K562 (cell line): ENCODE measurements around the gene TAAR9. TPM values are rescaled to one million over a fixed set of nuclear protein-coding genes. Genes with fewer than 3 reads are reported as not detected.

Experiments
- ATAC-seq: fragments of 200-7000 bp; cut with Tn5 transposase; 3 replicates; pipeline ENCODE4 v1.9.1; 2020; ENCODE audit warnings: moderate library complexity
- BruUV-seq: library from RNA; stranded (reverse); fragments of 400-500 nt; replicated peaks from 2 replicates; lab custom pipeline; 2021; lab: Mats Ljungman, UMichigan
- CTCF ChIA-PET: fragments of 300-600 bp; formaldehyde crosslinking; extraction: SDS; loops from one replicate; lab custom pipeline; 2021; ENCODE audit warnings: low intra/inter-chr PET ratio; lab: Yijun Ruan, JAX
- POLR2A ChIA-PET: fragments of 300-600, 350-650 bp; sonication (Branson Sonifier 250); formaldehyde crosslinking; extraction: SDS; loops from one replicate; lab custom pipeline; 2021; ENCODE audit warnings: antibody characterized with exemption, inconsistent platforms; lab: Yijun Ruan, JAX
- DNase-seq, 4 experiments: peaks; one replicate each; pipeline versions ENCODE4 v3.0.0 to v3.0.0-alpha.2; 2011 to 2018; ENCODE audit warnings: low spot score in 3 of 4, mixed read lengths in 3 of 4; ENCODE audit errors: extremely low read depth in 1 of 4
- FAIRE-seq: peaks from 2 replicates; lab custom pipeline; 2011; peaks lifted over from hg19 to GRCh38; lab: Jason Lieb, UNC
- H2AFZ ChIP-seq: 2 replicates; pipeline ENCODE4 v1.6.0; 2011; ENCODE audit warnings: low read depth, low read length, control low read depth, inconsistent platforms
- H3K27ac ChIP-seq: fragments of 200-600 bp; 3 replicates; pipeline ENCODE4 v1.8.0; 2011; ENCODE audit warnings: low read depth, mild to moderate bottlenecking, control low read depth, inconsistent platforms, low read length, moderate library complexity, mixed read lengths; ENCODE audit errors: extremely low read depth
- H3K27me3 ChIP-seq, 2 experiments: fragments of 300-600 bp in 1 of 2; 2 replicates in 1 of 2; 3 replicates in 1 of 2; pipeline versions ENCODE4 v1.6.0 to v1.8.0; 2011; ENCODE audit warnings: inconsistent platforms in 2 of 2, low read length in 2 of 2, mild to moderate bottlenecking in 1 of 2, mixed read lengths in 1 of 2, moderate library complexity in 1 of 2; ENCODE audit not compliant: control insufficient read depth in 2 of 2, insufficient read depth in 2 of 2
- H3K36me3 ChIP-seq: fragments of 300-600 bp; 3 replicates; pipeline ENCODE4 v1.8.0; 2011; ENCODE audit warnings: mild to moderate bottlenecking, low read length, inconsistent platforms; ENCODE audit not compliant: control insufficient read depth, insufficient read depth
- H3K4me1 ChIP-seq, 2 experiments: fragments of 200-600 bp in 1 of 2; replicated peaks in 1 of 2; 2 replicates in 1 of 2; 3 replicates in 1 of 2; pipeline versions ENCODE4 v1.5.1 to v1.8.0; 2011; ENCODE audit warnings: inconsistent platforms in 2 of 2, low read length in 2 of 2, mild to moderate bottlenecking in 1 of 2, mixed read lengths in 1 of 2, moderate library complexity in 1 of 2; ENCODE audit not compliant: control insufficient read depth in 2 of 2, insufficient read depth in 2 of 2
- H3K4me2 ChIP-seq: 2 replicates; pipeline ENCODE4 v1.6.1; 2011; ENCODE audit warnings: low read length, control low read depth, inconsistent platforms, mixed read lengths; ENCODE audit not compliant: insufficient read depth
- H3K4me3 ChIP-seq: fragments of 200-600 bp; sonication (generic), shearing (Covaris generic); 2 replicates; pipeline ENCODE4 v1.5.1; 2016; ENCODE audit warnings: control low read depth, inconsistent platforms
- H3K79me2 ChIP-seq: fragments of 200-600 bp; 3 replicates; pipeline ENCODE4 v1.8.0; 2011; ENCODE audit warnings: low read length, inconsistent platforms; ENCODE audit not compliant: control insufficient read depth, insufficient read depth
- H3K9ac ChIP-seq, 2 experiments: 2 replicates each; pipeline versions ENCODE4 v1.6.0 to v1.6.1; 2011; ENCODE audit warnings: low read depth in 2 of 2, low read length in 2 of 2, control low read depth in 1 of 2, inconsistent platforms in 1 of 2, mild to moderate bottlenecking in 1 of 2, mixed read lengths in 1 of 2; ENCODE audit not compliant: insufficient read depth in 1 of 2
- H3K9me1 ChIP-seq: one replicate; pipeline ENCODE4 v1.6.0; 2011; ENCODE audit warnings: inconsistent platforms, mild to moderate bottlenecking, low read length, moderate library complexity; ENCODE audit not compliant: control insufficient read depth, insufficient read depth
- H3K9me3 ChIP-seq: replicated peaks from 2 replicates; pipeline ENCODE4 v1.5.1; 2011; ENCODE audit warnings: low read depth, low read length, inconsistent platforms; ENCODE audit not compliant: control insufficient read depth, insufficient read depth
- H4K20me1 ChIP-seq: replicated peaks from 2 replicates; pipeline ENCODE4 v1.6.1; 2011; ENCODE audit warnings: low read length, inconsistent platforms, mixed read lengths; ENCODE audit not compliant: control insufficient read depth, insufficient read depth
- EZH2 ChIP-seq: IDR thresholded peaks from 2 replicates; pipeline ENCODE4 v1.6.1; 2012; ENCODE audit warnings: low read depth, mild to moderate bottlenecking, inconsistent platforms, low read length, borderline replicate concordance
- KLF10 ChIP-seq: fragments of 250-450 bp; sonication (Bioruptor Pico); IDR thresholded peaks from 2 replicates; pipeline ENCODE4 v1.6.1; 2021; ENCODE audit warnings: matching md5 sums
- MCM7 ChIP-seq, 2 experiments: fragments of 450-650 bp; IDR thresholded peaks; 2 replicates each; pipeline ENCODE4 v1.6.1; 2016 to 2018
- MXI1 ChIP-seq: IDR thresholded peaks from 2 replicates; pipeline ENCODE4 v1.6.1; 2011; ENCODE audit warnings: low read depth, mild to moderate bottlenecking, improper control_type of control experiment, low read length
- NEUROD1 ChIP-seq: fragments of 150-350 bp; IDR thresholded peaks from 2 replicates; pipeline ENCODE4 v1.6.1; 2014; ENCODE audit warnings: borderline replicate concordance, low read length, low read depth; ENCODE audit not compliant: partially characterized antibody
- SMARCE1 ChIP-seq: fragments of 450-650 bp; IDR thresholded peaks from 2 replicates; pipeline ENCODE4 v1.7.1; 2016; ENCODE audit warnings: mild to moderate bottlenecking
- ZC3H4 ChIP-seq: sonication (generic); formaldehyde crosslinking; IDR thresholded peaks from 2 replicates; pipeline ENCODE4 v1.9.0; 2021; ENCODE audit warnings: missing genetic modification reagents, borderline replicate concordance
- WGBS: fragments of 100-300 bp; shearing (Covaris generic); methylation state at CpG from one replicate; pipeline ENCODE4 v1.1.6; 2016; ENCODE audit warnings: low coverage, mixed read lengths; ENCODE audit not compliant: insufficient coverage; ENCODE audit errors: missing lambda C conversion rate; 5-methylcytosine and 5-hydroxymethylcytosine counted together
- in situ Hi-C: fragments of 300-500 bp; cut with MboI; formaldehyde crosslinking; loops from 4 replicates; pipeline ENCODE4 v1.15.0; 2018; ENCODE audit warnings: inconsistent platforms, mixed read lengths
- intact Hi-C: fragments of 100-400 bp; cut with micrococcal nuclease; formaldehyde crosslinking; loops from 2 replicates; pipeline ENCODE4 v1.14.2; 2022
- polyA plus RNA-seq, 8 experiments: library from polyadenylated mRNA; depleted of rRNA in 4 of 8; stranded (reverse) in 5 of 8; unstranded in 3 of 8; fragments of >200 nt; fragmentation: Nextera tagmentation in 2 of 8; fragmentation: Illumina TruSeq in 1 of 8; extraction: Ambion mirVana in 2 of 8; extraction: Trizol in 1 of 8; gene quantifications; 2 replicates each; pipeline versions ENCODE4 v1.2.1 to v1.2.3, GENCODE V29; 2011 to 2014; ENCODE audit warnings: inconsistent platforms in 1 of 8, missing spikeins in 1 of 8
- total RNA-seq, 7 experiments: library from RNA; depleted of rRNA in 6 of 7; stranded (reverse); fragments of >200 nt in 6 of 7; fragmentation: Illumina TruSeq in 2 of 7; extraction: Trizol in 2 of 7; gene quantifications; 2 replicates each; pipeline versions ENCODE4 v1.2.1 to v1.2.3, GENCODE V29; 2011 to 2021; ENCODE audit warnings: low replicate concordance in 1 of 7
- TF ChIP-seq, protein P1 (sequence below), 2 experiments: fragments of 150-350 bp in 1 of 2; IDR thresholded peaks; 2 replicates each; pipeline ENCODE4 v1.6.1; 2012 to 2016; ENCODE audit warnings: low read depth in 2 of 2, low read length in 2 of 2, mild to moderate bottlenecking in 1 of 2, moderate library complexity in 1 of 2
- TF ChIP-seq, protein P2 (sequence below): fragments of 450-650 bp; conservative IDR thresholded peaks from 2 replicates; pipeline ENCODE4 v1.6.1; 2016; ENCODE audit warnings: missing genetic modification characterization, low read depth, mild to moderate bottlenecking, missing compliant biosample characterization, moderate library complexity
- TF ChIP-seq, protein P3 (sequence below): fragments of 250-450 bp; sonication (Bioruptor Pico); IDR thresholded peaks from 2 replicates; pipeline ENCODE4 v1.8.0; 2022; ENCODE audit warnings: inconsistent platforms, mild to moderate bottlenecking, moderate library complexity, borderline replicate concordance
- TF ChIP-seq, protein P4 (sequence below): sonication (generic); formaldehyde crosslinking; IDR thresholded peaks from 2 replicates; pipeline ENCODE4 v1.8.1; 2023; ENCODE audit warnings: mild to moderate bottlenecking, missing genetic modification reagents

The TAAR9 gene
- total and polyA plus RNA-seq, 9 of the 15 experiments (the other 6 are each of a cell fraction or from before 2014, with no cell fraction given), result not detected

DNA sequence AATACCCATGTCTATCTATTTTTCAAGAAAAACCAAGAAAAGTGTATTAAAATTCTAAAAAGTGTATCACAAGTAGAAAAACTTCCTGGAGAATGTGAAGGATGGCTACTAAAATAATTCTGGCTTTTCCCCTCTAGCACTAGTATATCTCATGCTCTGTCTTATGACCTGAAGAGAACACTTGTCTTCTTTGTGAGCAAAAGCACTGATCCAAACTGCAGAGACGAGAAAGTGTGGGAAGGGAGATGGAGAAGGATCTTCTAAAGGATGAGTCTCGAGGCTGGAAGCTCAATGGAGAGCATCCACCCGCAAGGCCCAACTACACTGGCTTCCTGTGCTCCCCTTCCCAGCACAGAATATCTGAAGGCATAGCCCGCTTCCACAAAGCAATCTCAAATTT, 48.7 kb upstream of the TAAR9 start (continued):
- TF ChIP-seq, protein P1, sequence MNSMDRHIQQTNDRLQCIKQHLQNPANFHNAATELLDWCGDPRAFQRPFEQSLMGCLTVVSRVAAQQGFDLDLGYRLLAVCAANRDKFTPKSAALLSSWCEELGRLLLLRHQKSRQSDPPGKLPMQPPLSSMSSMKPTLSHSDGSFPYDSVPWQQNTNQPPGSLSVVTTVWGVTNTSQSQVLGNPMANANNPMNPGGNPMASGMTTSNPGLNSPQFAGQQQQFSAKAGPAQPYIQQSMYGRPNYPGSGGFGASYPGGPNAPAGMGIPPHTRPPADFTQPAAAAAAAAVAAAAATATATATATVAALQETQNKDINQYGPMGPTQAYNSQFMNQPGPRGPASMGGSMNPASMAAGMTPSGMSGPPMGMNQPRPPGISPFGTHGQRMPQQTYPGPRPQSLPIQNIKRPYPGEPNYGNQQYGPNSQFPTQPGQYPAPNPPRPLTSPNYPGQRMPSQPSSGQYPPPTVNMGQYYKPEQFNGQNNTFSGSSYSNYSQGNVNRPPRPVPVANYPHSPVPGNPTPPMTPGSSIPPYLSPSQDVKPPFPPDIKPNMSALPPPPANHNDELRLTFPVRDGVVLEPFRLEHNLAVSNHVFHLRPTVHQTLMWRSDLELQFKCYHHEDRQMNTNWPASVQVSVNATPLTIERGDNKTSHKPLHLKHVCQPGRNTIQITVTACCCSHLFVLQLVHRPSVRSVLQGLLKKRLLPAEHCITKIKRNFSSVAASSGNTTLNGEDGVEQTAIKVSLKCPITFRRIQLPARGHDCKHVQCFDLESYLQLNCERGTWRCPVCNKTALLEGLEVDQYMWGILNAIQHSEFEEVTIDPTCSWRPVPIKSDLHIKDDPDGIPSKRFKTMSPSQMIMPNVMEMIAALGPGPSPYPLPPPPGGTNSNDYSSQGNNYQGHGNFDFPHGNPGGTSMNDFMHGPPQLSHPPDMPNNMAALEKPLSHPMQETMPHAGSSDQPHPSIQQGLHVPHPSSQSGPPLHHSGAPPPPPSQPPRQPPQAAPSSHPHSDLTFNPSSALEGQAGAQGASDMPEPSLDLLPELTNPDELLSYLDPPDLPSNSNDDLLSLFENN (IDR thresholded peaks at IDR 0.05; ENCODE audit: low read depth in 2 of 2, low read length in 2 of 2), result no peak

DNA sequence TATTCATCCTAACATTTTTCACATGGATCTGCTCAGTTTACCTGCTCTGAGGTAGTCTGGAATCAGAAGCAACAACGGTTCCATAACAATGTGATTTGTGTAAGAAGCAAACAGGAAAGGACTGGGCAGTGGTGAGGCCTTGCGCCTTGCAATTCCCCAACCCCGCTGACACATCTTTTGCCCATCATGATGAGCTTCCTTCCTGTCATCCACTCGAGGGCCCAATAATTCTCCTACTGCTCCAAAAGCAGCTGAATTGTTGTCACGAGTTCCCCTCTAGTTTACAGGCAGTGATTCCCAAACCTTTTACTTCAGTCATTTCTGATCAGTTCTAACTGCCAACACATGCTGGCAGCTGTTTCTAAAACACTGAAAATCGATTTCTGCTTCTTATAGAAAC, 48.1 kb upstream of the TAAR9 start:
- no TSS peak for BruUV-seq
- no peaks in the 10 kb centered on the region; the same call in 2 of the 3 replicates for H3K36me3 ChIP-seq
- in situ Hi-C loops, result no loop called here
- TF ChIP-seq SMARCE1, result no peak
- no peak for TF ChIP-seq EZH2
- TF ChIP-seq MCM7 (IDR thresholded peaks at IDR 0.05), result no peak
- TF ChIP-seq ZC3H4 (CRISPR knock-in tag), result no peak
- TF ChIP-seq, protein P2, sequence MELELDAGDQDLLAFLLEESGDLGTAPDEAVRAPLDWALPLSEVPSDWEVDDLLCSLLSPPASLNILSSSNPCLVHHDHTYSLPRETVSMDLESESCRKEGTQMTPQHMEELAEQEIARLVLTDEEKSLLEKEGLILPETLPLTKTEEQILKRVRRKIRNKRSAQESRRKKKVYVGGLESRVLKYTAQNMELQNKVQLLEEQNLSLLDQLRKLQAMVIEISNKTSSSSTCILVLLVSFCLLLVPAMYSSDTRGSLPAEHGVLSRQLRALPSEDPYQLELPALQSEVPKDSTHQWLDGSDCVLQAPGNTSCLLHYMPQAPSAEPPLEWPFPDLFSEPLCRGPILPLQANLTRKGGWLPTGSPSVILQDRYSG (tag), result no peak
- TF ChIP-seq, protein P3, sequence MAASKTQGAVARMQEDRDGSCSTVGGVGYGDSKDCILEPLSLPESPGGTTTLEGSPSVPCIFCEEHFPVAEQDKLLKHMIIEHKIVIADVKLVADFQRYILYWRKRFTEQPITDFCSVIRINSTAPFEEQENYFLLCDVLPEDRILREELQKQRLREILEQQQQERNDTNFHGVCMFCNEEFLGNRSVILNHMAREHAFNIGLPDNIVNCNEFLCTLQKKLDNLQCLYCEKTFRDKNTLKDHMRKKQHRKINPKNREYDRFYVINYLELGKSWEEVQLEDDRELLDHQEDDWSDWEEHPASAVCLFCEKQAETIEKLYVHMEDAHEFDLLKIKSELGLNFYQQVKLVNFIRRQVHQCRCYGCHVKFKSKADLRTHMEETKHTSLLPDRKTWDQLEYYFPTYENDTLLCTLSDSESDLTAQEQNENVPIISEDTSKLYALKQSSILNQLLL (CRISPR knock-in tag), result no peak
- TF ChIP-seq MXI1, result no peak
- no peak for TF ChIP-seq KLF10 (CRISPR knock-in tag)
- TF ChIP-seq, protein P4, sequence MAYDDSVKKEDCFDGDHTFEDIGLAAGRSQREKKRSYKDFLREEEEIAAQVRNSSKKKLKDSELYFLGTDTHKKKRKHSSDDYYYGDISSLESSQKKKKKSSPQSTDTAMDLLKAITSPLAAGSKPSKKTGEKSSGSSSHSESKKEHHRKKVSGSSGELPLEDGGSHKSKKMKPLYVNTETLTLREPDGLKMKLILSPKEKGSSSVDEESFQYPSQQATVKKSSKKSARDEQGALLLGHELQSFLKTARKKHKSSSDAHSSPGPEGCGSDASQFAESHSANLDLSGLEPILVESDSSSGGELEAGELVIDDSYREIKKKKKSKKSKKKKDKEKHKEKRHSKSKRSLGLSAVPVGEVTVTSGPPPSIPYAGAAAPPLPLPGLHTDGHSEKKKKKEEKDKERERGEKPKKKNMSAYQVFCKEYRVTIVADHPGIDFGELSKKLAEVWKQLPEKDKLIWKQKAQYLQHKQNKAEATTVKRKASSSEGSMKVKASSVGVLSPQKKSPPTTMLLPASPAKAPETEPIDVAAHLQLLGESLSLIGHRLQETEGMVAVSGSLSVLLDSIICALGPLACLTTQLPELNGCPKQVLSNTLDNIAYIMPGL (CRISPR knock-in tag), result no peak
- no peak for TF ChIP-seq NEUROD1

More for the DNA sequence above, 48.1 kb upstream of the TAAR9 start:
- Histone ChIP-seq H3K27me3 (no peaks in the 10 kb centered on the region), H4K20me1 (no peaks in the 10 kb centered on the region), H3K27ac (no peak overlapping the region), H3K9ac (no peak overlapping the region), H3K9me1 (no peaks in the 10 kb centered on the region), H3K4me2 (no peak overlapping the region), H3K79me2 (peaks cover 26% of the 10 kb centered on the region), H3K9me3 (no peaks in the 10 kb centered on the region), H2AFZ (no peak overlapping the region), H3K4me3 (no peak overlapping the region), H3K4me1 (peaks cover 6 to 7% of the 10 kb centered on the region in 2 experiments; a peak in 2 of 5 replicates)
- 65% methylated on average over 6 of the region's 6 CpGs for WGBS
- POLR2A ChIA-PET, result interaction anchor here (0.7 kb wide), 1 partner anchor 10 kb away, joined by 3 read pairs; no protein-coding TSS in a partner anchor
- DNase-seq, result no peak
- no peak for FAIRE-seq
- no peak for ATAC-seq
- intact Hi-C loops, result no loop called here
- CTCF ChIA-PET, result no interaction called here
